H1 (cell line): ENCODE data around the gene TEN1. TPM values are rescaled to one million over a fixed set of nuclear protein-coding genes. Genes with fewer than 3 reads are reported as not detected.

Source experiments
- CBX8 ChIP-seq: fragments of 300-800, 300-1000 bp; sonication (generic); IDR thresholded peaks from 2 replicates; pipeline ENCODE4 v1.7.1; 2016; ENCODE audit warnings: low read depth, low read length, borderline replicate concordance
- GABPA ChIP-seq: IDR thresholded peaks from 2 replicates; pipeline ENCODE4 v1.6.1; 2011; ENCODE audit warnings: mild to moderate bottlenecking, low read length, moderate library complexity, borderline replicate concordance; ENCODE audit not compliant: insufficient read depth
- RAD21 ChIP-seq, 2 experiments: IDR thresholded peaks in 1 of 2; conservative IDR thresholded peaks in 1 of 2; 2 replicates each; pipeline ENCODE4 v1.6.1; 2011; ENCODE audit warnings: low read depth in 2 of 2, low read length in 2 of 2, improper control_type of control experiment in 1 of 2, inconsistent platforms in 1 of 2, mild to moderate bottlenecking in 1 of 2, moderate library complexity in 1 of 2
- RXRA ChIP-seq: IDR thresholded peaks from 2 replicates; pipeline ENCODE4 v1.6.1; 2011; ENCODE audit warnings: low read depth, mild to moderate bottlenecking, low read length, moderate library complexity; ENCODE audit not compliant: insufficient read depth
- SRF ChIP-seq: IDR thresholded peaks from 2 replicates; pipeline ENCODE4 v1.6.1; 2011; ENCODE audit warnings: mild to moderate bottlenecking, low read depth, low read length, moderate library complexity
- polyA plus RNA-seq, 7 experiments: library from polyadenylated mRNA; depleted of rRNA in 3 of 7; stranded (reverse) in 5 of 7; unstranded in 2 of 7; fragments of >200 nt in 5 of 7; fragments of 200-250 nt in 2 of 7; gene quantifications; 1 replicate in 5 of 7; 2 replicates in 1 of 7; 4 replicates in 1 of 7; pipeline versions ENCODE4 v1.2.1 to v1.2.3, GENCODE V29; 2011 to 2013; ENCODE audit warnings: missing spikeins in 2 of 7, mixed read lengths in 2 of 7
- total RNA-seq: library from RNA; stranded (reverse); fragmentation: NEBNext Ultra II Directional; extraction: Animal tissue kit (Norgen Biotek cat#: 25700); gene quantifications from 2 replicates; pipeline ENCODE4 v1.2.1, GENCODE V29; 2021
- TF ChIP-seq, protein P1 (sequence below): fragments of 300-600 bp; sonication (generic); IDR thresholded peaks from 2 replicates; pipeline ENCODE4 v1.7.1; 2012; ENCODE audit warnings: low read length, moderate library complexity, mild to moderate bottlenecking, inconsistent platforms; ENCODE audit not compliant: insufficient replicate concordance

Gene TEN1
- total and polyA plus RNA-seq, 2 of the 8 experiments (the other 6 are each of a cell fraction or from before 2014, with no cell fraction given) = 15.9 to 18.7 TPM

DNA sequence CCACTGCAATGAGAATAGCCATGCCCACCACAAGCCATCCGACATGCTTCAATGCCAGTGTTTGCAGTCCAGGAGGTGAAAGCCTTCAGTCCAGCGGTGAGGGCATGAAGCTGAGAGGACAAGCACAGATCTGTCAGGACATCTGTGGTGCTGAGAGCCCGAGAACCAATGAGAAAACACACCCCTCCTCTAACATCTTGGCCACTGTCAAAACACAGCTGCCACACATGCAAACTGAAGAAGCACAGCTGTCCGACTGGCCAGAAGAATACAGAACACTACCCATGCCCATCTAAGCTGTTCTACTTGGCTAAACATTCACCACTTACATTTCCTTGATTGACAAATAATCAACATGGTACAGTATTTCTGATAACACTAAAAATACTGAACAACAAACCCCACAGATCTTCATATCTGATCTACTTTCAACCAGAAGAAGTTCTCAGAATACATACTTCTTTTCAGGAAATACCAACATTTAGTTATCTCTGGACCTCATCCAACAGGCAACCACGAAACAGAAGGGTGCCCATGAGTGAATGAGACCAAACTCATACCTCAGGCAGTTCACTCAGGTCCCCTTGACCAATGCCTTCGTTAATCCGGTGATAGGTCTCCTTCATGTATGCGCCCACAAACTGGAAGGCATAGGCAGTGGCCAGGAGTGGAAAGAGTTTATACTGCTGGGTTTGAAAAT lies 28.0 kb upstream of the TEN1 start (continued):
- TF ChIP-seq, protein P1, sequence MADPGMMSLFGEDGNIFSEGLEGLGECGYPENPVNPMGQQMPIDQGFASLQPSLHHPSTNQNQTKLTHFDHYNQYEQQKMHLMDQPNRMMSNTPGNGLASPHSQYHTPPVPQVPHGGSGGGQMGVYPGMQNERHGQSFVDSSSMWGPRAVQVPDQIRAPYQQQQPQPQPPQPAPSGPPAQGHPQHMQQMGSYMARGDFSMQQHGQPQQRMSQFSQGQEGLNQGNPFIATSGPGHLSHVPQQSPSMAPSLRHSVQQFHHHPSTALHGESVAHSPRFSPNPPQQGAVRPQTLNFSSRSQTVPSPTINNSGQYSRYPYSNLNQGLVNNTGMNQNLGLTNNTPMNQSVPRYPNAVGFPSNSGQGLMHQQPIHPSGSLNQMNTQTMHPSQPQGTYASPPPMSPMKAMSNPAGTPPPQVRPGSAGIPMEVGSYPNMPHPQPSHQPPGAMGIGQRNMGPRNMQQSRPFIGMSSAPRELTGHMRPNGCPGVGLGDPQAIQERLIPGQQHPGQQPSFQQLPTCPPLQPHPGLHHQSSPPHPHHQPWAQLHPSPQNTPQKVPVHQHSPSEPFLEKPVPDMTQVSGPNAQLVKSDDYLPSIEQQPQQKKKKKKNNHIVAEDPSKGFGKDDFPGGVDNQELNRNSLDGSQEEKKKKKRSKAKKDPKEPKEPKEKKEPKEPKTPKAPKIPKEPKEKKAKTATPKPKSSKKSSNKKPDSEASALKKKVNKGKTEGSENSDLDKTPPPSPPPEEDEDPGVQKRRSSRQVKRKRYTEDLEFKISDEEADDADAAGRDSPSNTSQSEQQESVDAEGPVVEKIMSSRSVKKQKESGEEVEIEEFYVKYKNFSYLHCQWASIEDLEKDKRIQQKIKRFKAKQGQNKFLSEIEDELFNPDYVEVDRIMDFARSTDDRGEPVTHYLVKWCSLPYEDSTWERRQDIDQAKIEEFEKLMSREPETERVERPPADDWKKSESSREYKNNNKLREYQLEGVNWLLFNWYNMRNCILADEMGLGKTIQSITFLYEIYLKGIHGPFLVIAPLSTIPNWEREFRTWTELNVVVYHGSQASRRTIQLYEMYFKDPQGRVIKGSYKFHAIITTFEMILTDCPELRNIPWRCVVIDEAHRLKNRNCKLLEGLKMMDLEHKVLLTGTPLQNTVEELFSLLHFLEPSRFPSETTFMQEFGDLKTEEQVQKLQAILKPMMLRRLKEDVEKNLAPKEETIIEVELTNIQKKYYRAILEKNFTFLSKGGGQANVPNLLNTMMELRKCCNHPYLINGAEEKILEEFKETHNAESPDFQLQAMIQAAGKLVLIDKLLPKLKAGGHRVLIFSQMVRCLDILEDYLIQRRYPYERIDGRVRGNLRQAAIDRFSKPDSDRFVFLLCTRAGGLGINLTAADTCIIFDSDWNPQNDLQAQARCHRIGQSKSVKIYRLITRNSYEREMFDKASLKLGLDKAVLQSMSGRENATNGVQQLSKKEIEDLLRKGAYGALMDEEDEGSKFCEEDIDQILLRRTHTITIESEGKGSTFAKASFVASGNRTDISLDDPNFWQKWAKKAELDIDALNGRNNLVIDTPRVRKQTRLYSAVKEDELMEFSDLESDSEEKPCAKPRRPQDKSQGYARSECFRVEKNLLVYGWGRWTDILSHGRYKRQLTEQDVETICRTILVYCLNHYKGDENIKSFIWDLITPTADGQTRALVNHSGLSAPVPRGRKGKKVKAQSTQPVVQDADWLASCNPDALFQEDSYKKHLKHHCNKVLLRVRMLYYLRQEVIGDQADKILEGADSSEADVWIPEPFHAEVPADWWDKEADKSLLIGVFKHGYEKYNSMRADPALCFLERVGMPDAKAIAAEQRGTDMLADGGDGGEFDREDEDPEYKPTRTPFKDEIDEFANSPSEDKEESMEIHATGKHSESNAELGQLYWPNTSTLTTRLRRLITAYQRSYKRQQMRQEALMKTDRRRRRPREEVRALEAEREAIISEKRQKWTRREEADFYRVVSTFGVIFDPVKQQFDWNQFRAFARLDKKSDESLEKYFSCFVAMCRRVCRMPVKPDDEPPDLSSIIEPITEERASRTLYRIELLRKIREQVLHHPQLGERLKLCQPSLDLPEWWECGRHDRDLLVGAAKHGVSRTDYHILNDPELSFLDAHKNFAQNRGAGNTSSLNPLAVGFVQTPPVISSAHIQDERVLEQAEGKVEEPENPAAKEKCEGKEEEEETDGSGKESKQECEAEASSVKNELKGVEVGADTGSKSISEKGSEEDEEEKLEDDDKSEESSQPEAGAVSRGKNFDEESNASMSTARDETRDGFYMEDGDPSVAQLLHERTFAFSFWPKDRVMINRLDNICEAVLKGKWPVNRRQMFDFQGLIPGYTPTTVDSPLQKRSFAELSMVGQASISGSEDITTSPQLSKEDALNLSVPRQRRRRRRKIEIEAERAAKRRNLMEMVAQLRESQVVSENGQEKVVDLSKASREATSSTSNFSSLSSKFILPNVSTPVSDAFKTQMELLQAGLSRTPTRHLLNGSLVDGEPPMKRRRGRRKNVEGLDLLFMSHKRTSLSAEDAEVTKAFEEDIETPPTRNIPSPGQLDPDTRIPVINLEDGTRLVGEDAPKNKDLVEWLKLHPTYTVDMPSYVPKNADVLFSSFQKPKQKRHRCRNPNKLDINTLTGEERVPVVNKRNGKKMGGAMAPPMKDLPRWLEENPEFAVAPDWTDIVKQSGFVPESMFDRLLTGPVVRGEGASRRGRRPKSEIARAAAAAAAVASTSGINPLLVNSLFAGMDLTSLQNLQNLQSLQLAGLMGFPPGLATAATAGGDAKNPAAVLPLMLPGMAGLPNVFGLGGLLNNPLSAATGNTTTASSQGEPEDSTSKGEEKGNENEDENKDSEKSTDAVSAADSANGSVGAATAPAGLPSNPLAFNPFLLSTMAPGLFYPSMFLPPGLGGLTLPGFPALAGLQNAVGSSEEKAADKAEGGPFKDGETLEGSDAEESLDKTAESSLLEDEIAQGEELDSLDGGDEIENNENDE = no peak
- TF ChIP-seq GABPA (no peak), SRF (no peak), CBX8 (no peak), RXRA (no peak), RAD21 (IDR thresholded peaks at IDR 0.05 in 1 of 2, conservative IDR thresholded peaks at IDR 0.05 in 1 of 2; ENCODE audit: low read depth in 2 of 2, low read length in 2 of 2) (no peak)
